ENCODE data around the gene POC1A. TPM values are rescaled to one million over a fixed set of nuclear protein-coding genes. Genes with fewer than 3 reads are reported as not detected.

Gene POC1A
- polyA plus RNA-seq, 1 donor from 2014 or later = 1.3 TPM

DNA sequence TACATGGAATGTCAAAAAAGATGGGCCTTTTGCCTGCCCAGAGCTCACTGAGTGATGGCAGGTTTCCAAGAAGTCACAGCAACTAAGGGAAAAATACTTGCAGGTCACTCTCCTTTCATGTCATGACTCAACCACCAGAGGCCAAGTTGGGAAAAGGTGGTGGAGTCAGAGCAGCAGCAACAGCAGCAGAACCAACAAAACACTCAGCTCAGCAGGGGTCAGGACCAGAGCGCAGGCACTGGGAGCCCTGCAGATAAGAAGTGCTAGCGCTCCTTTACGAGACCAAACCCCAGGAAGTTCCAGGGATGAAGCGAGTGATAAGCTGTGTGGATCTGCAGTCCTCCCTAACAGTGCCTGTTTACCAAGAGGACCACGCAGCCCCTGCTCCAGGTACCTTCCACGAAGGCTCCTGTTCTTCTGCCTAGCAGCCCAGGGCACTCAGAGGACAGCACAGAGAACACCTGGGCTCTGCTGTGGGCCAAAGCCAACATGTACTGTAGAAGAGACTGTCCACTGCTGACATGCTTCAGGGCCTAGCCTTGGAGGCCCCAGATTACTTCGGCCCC, 26.0 kb downstream of the POC1A start:
- Histone ChIP-seq H3K36me3 (ENCODE audit: insufficient read depth, low read length) (no peaks in the 10 kb centered on the region), H2AFZ (ENCODE audit: low read depth, low read length) (no peak overlapping the region), H3K9ac (ENCODE audit: low read length) (no peak overlapping the region), H3K27ac (ENCODE audit: low read length) (no peak overlapping the region), H3K4me2 (ENCODE audit: low read length) (no peak overlapping the region), H3K4me3 (ENCODE audit: low read length) (no peak overlapping the region), H3F3A (ENCODE audit: insufficient read depth, low read length, poor library complexity, severe bottlenecking) (no peaks in the 10 kb centered on the region), H3K27me3 (ENCODE audit: insufficient read depth, low read depth, low read length) (no peaks in the 10 kb centered on the region), H3K79me2 (replicated peaks; ENCODE audit: insufficient read depth, low read length) (no peaks in the 10 kb centered on the region), H3K9me3 (ENCODE audit: low read length) (no peaks in the 10 kb centered on the region), H4K20me1 (ENCODE audit: insufficient read depth) (no peaks in the 10 kb centered on the region), H3K9me2 (ENCODE audit: insufficient read depth, low read length) (no peaks in the 10 kb centered on the region)
- TF ChIP-seq EZH2 (IDR thresholded peaks at IDR 0.05; ENCODE audit: borderline replicate concordance, insufficient read depth, low read length, poor library complexity, severe bottlenecking) (no peak), SMC3 (conservative IDR thresholded peaks at IDR 0.05; ENCODE audit: poor library complexity) (no peak), RAD21 (conservative IDR thresholded peaks at IDR 0.05) (no peak), POLR2AphosphoS5 (IDR thresholded peaks at IDR 0.05) (no peak), TAF1 (IDR thresholded peaks at IDR 0.05; ENCODE audit: low read depth) (no peak), MXI1 (conservative IDR thresholded peaks at IDR 0.05; ENCODE audit: poor library complexity, severe bottlenecking) (no peak), EP300 (conservative IDR thresholded peaks at IDR 0.05; ENCODE audit: poor library complexity, severe bottlenecking) (no peak)
- TF ChIP-seq, protein P1, sequence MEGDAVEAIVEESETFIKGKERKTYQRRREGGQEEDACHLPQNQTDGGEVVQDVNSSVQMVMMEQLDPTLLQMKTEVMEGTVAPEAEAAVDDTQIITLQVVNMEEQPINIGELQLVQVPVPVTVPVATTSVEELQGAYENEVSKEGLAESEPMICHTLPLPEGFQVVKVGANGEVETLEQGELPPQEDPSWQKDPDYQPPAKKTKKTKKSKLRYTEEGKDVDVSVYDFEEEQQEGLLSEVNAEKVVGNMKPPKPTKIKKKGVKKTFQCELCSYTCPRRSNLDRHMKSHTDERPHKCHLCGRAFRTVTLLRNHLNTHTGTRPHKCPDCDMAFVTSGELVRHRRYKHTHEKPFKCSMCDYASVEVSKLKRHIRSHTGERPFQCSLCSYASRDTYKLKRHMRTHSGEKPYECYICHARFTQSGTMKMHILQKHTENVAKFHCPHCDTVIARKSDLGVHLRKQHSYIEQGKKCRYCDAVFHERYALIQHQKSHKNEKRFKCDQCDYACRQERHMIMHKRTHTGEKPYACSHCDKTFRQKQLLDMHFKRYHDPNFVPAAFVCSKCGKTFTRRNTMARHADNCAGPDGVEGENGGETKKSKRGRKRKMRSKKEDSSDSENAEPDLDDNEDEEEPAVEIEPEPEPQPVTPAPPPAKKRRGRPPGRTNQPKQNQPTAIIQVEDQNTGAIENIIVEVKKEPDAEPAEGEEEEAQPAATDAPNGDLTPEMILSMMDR (IDR thresholded peaks at IDR 0.05; ENCODE audit: poor library complexity, severe bottlenecking) = no peak
- TF ChIP-seq, protein P2, sequence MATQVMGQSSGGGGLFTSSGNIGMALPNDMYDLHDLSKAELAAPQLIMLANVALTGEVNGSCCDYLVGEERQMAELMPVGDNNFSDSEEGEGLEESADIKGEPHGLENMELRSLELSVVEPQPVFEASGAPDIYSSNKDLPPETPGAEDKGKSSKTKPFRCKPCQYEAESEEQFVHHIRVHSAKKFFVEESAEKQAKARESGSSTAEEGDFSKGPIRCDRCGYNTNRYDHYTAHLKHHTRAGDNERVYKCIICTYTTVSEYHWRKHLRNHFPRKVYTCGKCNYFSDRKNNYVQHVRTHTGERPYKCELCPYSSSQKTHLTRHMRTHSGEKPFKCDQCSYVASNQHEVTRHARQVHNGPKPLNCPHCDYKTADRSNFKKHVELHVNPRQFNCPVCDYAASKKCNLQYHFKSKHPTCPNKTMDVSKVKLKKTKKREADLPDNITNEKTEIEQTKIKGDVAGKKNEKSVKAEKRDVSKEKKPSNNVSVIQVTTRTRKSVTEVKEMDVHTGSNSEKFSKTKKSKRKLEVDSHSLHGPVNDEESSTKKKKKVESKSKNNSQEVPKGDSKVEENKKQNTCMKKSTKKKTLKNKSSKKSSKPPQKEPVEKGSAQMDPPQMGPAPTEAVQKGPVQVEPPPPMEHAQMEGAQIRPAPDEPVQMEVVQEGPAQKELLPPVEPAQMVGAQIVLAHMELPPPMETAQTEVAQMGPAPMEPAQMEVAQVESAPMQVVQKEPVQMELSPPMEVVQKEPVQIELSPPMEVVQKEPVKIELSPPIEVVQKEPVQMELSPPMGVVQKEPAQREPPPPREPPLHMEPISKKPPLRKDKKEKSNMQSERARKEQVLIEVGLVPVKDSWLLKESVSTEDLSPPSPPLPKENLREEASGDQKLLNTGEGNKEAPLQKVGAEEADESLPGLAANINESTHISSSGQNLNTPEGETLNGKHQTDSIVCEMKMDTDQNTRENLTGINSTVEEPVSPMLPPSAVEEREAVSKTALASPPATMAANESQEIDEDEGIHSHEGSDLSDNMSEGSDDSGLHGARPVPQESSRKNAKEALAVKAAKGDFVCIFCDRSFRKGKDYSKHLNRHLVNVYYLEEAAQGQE (IDR thresholded peaks at IDR 0.05; ENCODE audit: borderline replicate concordance) = no peak

- TF ChIP-seq EP300 (conservative IDR thresholded peaks at IDR 0.05; ENCODE audit: poor library complexity, severe bottlenecking) (no peak), POLR2AphosphoS5 (IDR thresholded peaks at IDR 0.05) (no peak), TAF1 (IDR thresholded peaks at IDR 0.05; ENCODE audit: low read depth) (no peak), RAD21 (conservative IDR thresholded peaks at IDR 0.05) (no peak), SMC3 (conservative IDR thresholded peaks at IDR 0.05; ENCODE audit: poor library complexity) (no peak), MXI1 (conservative IDR thresholded peaks at IDR 0.05; ENCODE audit: poor library complexity, severe bottlenecking) (no peak), EZH2 (IDR thresholded peaks at IDR 0.05; ENCODE audit: borderline replicate concordance, insufficient read depth, low read length, poor library complexity, severe bottlenecking) (no peak)
- TF ChIP-seq, protein P1 (IDR thresholded peaks at IDR 0.05; ENCODE audit: poor library complexity, severe bottlenecking) = no peak
- TF ChIP-seq, protein P2 (IDR thresholded peaks at IDR 0.05; ENCODE audit: borderline replicate concordance) = no peak
- no peak overlapping the region for H3K9ac ChIP-seq (ENCODE audit: low read length)
- H3K27ac ChIP-seq (ENCODE audit: low read length) = no peak overlapping the region
- no peaks in the 10 kb centered on the region for H4K20me1 ChIP-seq (ENCODE audit: insufficient read depth)
- H3K4me2 ChIP-seq (ENCODE audit: low read length) = no peak overlapping the region
- H3K9me3 ChIP-seq (ENCODE audit: low read length) = no peaks in the 10 kb centered on the region
- H3F3A ChIP-seq (ENCODE audit: insufficient read depth, low read length, poor library complexity, severe bottlenecking) = no peaks in the 10 kb centered on the region
- no peaks in the 10 kb centered on the region for H3K27me3 ChIP-seq (ENCODE audit: insufficient read depth, low read depth, low read length)
- H3K79me2 ChIP-seq (replicated peaks; ENCODE audit: insufficient read depth, low read length) = no peaks in the 10 kb centered on the region
- no peaks in the 10 kb centered on the region for H3K36me3 ChIP-seq (ENCODE audit: insufficient read depth, low read length)
- no peak overlapping the region for H3K4me3 ChIP-seq (ENCODE audit: low read length)
- no peaks in the 10 kb centered on the region for H3K9me2 ChIP-seq (ENCODE audit: insufficient read depth, low read length)
- H2AFZ ChIP-seq (ENCODE audit: low read depth, low read length) = no peak overlapping the region
These were observed 27.7 kb downstream of the POC1A start for GRCh38 chr3:52126500-52126899.

All from neural cell (in vitro differentiated cells).